Mesenchymal stem cell (in vitro differentiated cells and primary cell): Measurements from ENCODE around the gene ZNF669.

Source experiments
- DNase-seq: peaks from one replicate; pipeline ENCODE4 v3.0.0-alpha.2; 2013
- H2AFZ ChIP-seq: one replicate; pipeline ENCODE4 v1.6.1; 2013; ENCODE audit warnings: low read depth, mild to moderate bottlenecking, control low read depth, inconsistent platforms, low read length, moderate library complexity
- H2AK5ac ChIP-seq: 2 replicates; pipeline ENCODE4 v1.6.1; 2013; ENCODE audit warnings: low read length, moderate library complexity, mild to moderate bottlenecking, inconsistent platforms; ENCODE audit not compliant: severe bottlenecking
- H2BK120ac ChIP-seq: one replicate; pipeline ENCODE4 v1.6.1; 2013; ENCODE audit warnings: low read depth, mild to moderate bottlenecking, inconsistent platforms, low read length, moderate library complexity
- H2BK12ac ChIP-seq, 2 experiments: one replicate each; pipeline ENCODE4 v1.6.1; 2013; ENCODE audit warnings: inconsistent platforms in 2 of 2, low read length in 2 of 2, mild to moderate bottlenecking in 2 of 2, moderate library complexity in 2 of 2, control low read depth in 1 of 2
- H2BK15ac ChIP-seq: one replicate; pipeline ENCODE4 v1.6.1; 2013; ENCODE audit warnings: mild to moderate bottlenecking, low read depth, inconsistent platforms; ENCODE audit not compliant: poor library complexity, severe bottlenecking
- H2BK5ac ChIP-seq: 2 replicates; pipeline ENCODE4 v1.6.1; 2013; ENCODE audit warnings: low read depth, mild to moderate bottlenecking, low read length, control low read depth, inconsistent platforms; ENCODE audit not compliant: poor library complexity, severe bottlenecking
- H3K14ac ChIP-seq, 2 experiments: one replicate each; pipeline ENCODE4 v1.6.1; 2013; ENCODE audit warnings: inconsistent platforms in 2 of 2, low read length in 2 of 2, control low read depth in 1 of 2, mild to moderate bottlenecking in 1 of 2, moderate library complexity in 1 of 2
- H3K18ac ChIP-seq, 2 experiments: one replicate each; pipeline ENCODE4 v1.6.1; 2013; ENCODE audit warnings: inconsistent platforms in 2 of 2, low read length in 2 of 2, control low read depth in 1 of 2, low read depth in 1 of 2, mild to moderate bottlenecking in 1 of 2
- H3K23ac ChIP-seq, 2 experiments: one replicate each; pipeline ENCODE4 v1.6.1; 2013; ENCODE audit warnings: inconsistent platforms in 2 of 2, low read length in 2 of 2, mild to moderate bottlenecking in 2 of 2, moderate library complexity in 2 of 2, control low read depth in 1 of 2
- H3K27ac ChIP-seq: 2 replicates; pipeline ENCODE4 v1.5.1; 2013; ENCODE audit warnings: mild to moderate bottlenecking, moderate library complexity, low read length, control low read depth, inconsistent platforms; ENCODE audit not compliant: poor library complexity, severe bottlenecking
- H3K27me3 ChIP-seq, 2 experiments: 2 replicates each; pipeline versions ENCODE4 v1.6.1 to v1.7.0; 2013; ENCODE audit warnings: low read length in 2 of 2, mild to moderate bottlenecking in 2 of 2, moderate library complexity in 2 of 2, control low read depth in 1 of 2, inconsistent platforms in 1 of 2; ENCODE audit not compliant: control insufficient read depth in 1 of 2, insufficient read depth in 1 of 2
- H3K36me3 ChIP-seq, 2 experiments: 2 replicates each; pipeline versions ENCODE4 v1.6.1 to v1.7.0; 2013; ENCODE audit warnings: low read length in 2 of 2, control low read depth in 1 of 2, inconsistent platforms in 1 of 2, low read depth in 1 of 2, mild to moderate bottlenecking in 1 of 2; ENCODE audit not compliant: insufficient read depth in 2 of 2, control insufficient read depth in 1 of 2
- H3K4ac ChIP-seq, 2 experiments: one replicate each; pipeline ENCODE4 v1.6.1; 2013; ENCODE audit warnings: inconsistent platforms in 2 of 2, low read length in 2 of 2, mild to moderate bottlenecking in 2 of 2, moderate library complexity in 2 of 2, control low read depth in 1 of 2, low read depth in 1 of 2
- H3K4me1 ChIP-seq: 2 replicates; pipeline ENCODE4 v1.6.1; 2013; ENCODE audit warnings: low read depth, low read length, control low read depth; ENCODE audit not compliant: control insufficient read depth, insufficient read depth
- H3K4me2 ChIP-seq: 2 replicates; pipeline ENCODE4 v1.6.1; 2013; ENCODE audit warnings: low read length, mild to moderate bottlenecking, inconsistent platforms; ENCODE audit not compliant: poor library complexity, severe bottlenecking
- H3K4me3 ChIP-seq, 2 experiments: 2 replicates each; pipeline versions ENCODE4 v1.5.1 to v1.7.0; 2013; ENCODE audit warnings: low read length in 2 of 2, mild to moderate bottlenecking in 2 of 2, control low read depth in 1 of 2, low read depth in 1 of 2; ENCODE audit not compliant: insufficient read depth in 1 of 2
- H3K79me1 ChIP-seq: replicated peaks from 2 replicates; pipeline ENCODE4 v1.6.1; 2013; ENCODE audit warnings: mild to moderate bottlenecking, control low read depth, low read length, inconsistent platforms; ENCODE audit not compliant: poor library complexity, severe bottlenecking
- H3K9ac ChIP-seq: 2 replicates; pipeline ENCODE4 v1.7.0; 2013; ENCODE audit warnings: mild to moderate bottlenecking, low read length, moderate library complexity
- H3K9me3 ChIP-seq: 2 replicates; pipeline ENCODE4 v1.7.0; 2013; ENCODE audit warnings: mild to moderate bottlenecking, low read length; ENCODE audit not compliant: control insufficient read depth
- H4K8ac ChIP-seq: one replicate; pipeline ENCODE4 v1.6.1; 2013; ENCODE audit warnings: inconsistent platforms, mild to moderate bottlenecking, low read length, moderate library complexity
- H4K91ac ChIP-seq: one replicate; pipeline ENCODE4 v1.6.1; 2013; ENCODE audit warnings: mild to moderate bottlenecking, low read length, inconsistent platforms
- WGBS: methylation state at CpG from one replicate; pipeline ENCODE4 v1.1.7; 2013; ENCODE audit warnings: mixed read lengths; 5-methylcytosine and 5-hydroxymethylcytosine counted together

The ZNF669 gene

DNA sequence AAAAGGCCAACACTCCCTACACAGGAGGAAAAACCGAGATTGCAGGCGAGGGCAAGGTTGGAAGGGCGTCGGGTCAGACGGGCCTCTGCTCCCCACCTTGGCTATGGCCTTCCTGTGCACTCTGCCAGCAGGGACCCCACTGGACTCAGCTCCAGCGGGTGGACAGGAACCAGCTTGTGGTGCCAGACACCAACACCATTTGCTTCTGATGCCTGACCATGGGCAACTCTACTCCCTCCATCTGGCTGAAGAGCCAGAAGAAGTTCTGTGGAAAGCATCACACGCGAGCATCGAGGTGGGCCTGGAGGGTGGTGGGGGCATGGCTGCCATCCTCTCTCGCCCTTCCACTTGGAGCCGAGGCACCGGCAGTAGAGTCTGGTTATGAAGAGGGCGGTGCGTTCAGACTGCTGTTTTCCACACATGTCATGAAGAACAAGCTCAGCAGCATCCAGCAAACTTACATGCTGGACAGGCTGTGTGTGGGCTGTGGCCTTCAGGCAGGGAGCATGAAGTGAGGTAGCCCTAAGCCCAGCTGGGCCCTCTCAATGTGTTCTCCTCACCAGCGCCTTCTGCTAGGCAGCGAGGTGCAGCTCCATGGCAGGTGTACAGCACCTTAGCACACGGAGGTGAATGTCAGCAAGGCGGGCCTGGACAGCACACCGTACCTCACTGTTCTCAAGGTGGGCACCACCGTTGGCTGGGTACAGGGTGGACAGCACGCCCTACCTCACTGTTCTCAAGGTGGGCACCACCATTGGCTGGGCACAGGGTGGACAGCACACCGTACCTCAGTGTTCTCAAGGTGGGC lies 15.6 kb upstream of the ZNF669 start:
- no peak overlapping the region for H2BK12ac ChIP-seq
- H3K4me1 ChIP-seq: peaks cover 2% of the 10 kb centered on the region
- H3K36me3 ChIP-seq: no peaks in the 10 kb centered on the region
- no peak overlapping the region for H3K4ac ChIP-seq
- H3K27me3 ChIP-seq: no peaks in the 10 kb centered on the region
- H3K27ac ChIP-seq: no peak overlapping the region
- no peak overlapping the region for H4K91ac ChIP-seq
- no peak overlapping the region for H2BK15ac ChIP-seq
- no peak overlapping the region for H3K4me3 ChIP-seq
- 93% methylated on average over 22 of the region's 22 CpGs for WGBS
- peak overlapping the region in 1 of 2 experiments; percentile 24 for H3K23ac ChIP-seq
- H2BK120ac ChIP-seq: no peak overlapping the region
- H3K4me2 ChIP-seq: no peak overlapping the region
- H2AK5ac ChIP-seq: peak overlapping the region; percentile 12
- H3K14ac ChIP-seq: no peak overlapping the region
- H4K8ac ChIP-seq: no peak overlapping the region
- no peak overlapping the region for H2AFZ ChIP-seq
- H3K18ac ChIP-seq: no peak overlapping the region
- no peaks in the 10 kb centered on the region for H3K79me1 ChIP-seq
- no peaks in the 10 kb centered on the region for H3K9me3 ChIP-seq
- no peak overlapping the region for H3K9ac ChIP-seq
- no peak for DNase-seq
- H2BK5ac ChIP-seq: no peak overlapping the region

DNA sequence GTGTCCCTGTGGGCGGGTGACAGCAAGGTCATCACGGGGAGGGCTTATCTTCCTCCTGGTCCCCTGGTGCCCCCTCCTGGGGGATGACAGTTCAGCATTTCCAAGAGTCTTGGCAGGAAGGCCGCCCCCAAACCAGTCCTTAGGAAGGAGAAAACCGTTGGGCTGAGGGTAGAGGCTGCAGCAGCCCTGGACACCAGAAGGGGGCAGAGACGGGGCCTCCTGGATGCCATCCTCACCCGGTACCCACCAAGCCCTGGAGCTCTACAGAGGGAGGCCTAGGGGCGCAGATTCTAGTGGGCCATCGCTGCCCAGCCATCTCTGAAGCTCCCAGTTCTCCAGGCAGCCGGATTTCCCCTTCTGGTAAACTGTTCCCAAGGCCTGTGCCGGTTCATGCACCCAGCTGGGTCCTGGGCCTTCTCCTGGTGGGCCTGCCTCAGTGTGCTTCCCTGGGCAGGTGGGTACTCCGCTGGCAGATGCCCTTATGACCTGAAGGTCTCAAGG lies 14.8 kb upstream of the ZNF669 start:
- WGBS: 69% methylated on average over 11 of the region's 11 CpGs
- no peak overlapping the region for H2AFZ ChIP-seq

DNA sequence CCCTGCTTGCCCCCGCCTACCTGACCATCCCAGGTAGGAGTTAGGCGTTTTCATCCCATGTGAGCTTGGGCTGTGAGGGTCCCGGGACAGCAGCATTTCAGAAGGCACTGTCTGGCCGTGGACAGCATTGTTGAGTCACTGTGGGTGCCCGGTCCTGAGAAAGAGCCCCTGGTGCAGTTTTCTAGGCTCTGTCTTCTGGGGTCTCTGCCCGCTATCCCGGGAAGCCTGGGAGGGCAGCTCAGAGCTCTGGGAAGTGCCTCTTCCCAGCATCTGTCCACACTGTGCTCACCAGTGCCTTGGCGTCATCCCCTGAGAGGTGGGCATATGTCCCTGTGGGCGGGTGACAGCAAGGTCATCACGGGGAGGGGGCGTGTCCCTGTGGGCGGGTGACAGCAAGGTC lies 11.4 kb upstream of the ZNF669 start:
- H3K18ac ChIP-seq: no peak overlapping the region
- peaks cover 2% of the 10 kb centered on the region for H3K79me1 ChIP-seq
- H2BK12ac ChIP-seq: no peak overlapping the region
- no peak overlapping the region for H4K91ac ChIP-seq
- no peak overlapping the region for H3K4me2 ChIP-seq
- H3K36me3 ChIP-seq: no peaks in the 10 kb centered on the region
- no peaks in the 10 kb centered on the region for H3K27me3 ChIP-seq
- no peaks in the 10 kb centered on the region for H3K9me3 ChIP-seq
- H3K14ac ChIP-seq: no peak overlapping the region
- no peak overlapping the region for H2BK15ac ChIP-seq
- DNase-seq: no peak
- no peak overlapping the region for H2BK120ac ChIP-seq
- no peak overlapping the region for H4K8ac ChIP-seq
- H2AK5ac ChIP-seq: no peak overlapping the region
- H2BK5ac ChIP-seq: no peak overlapping the region
- no peak overlapping the region for H3K27ac ChIP-seq
- WGBS: 87% methylated on average over 7 of the region's 12 CpGs
- H3K4me1 ChIP-seq: peaks cover 24% of the 10 kb centered on the region
- no peak overlapping the region for H3K4me3 ChIP-seq
- H3K4ac ChIP-seq: no peak overlapping the region
- no peak overlapping the region for H3K9ac ChIP-seq
- no peak overlapping the region for H2AFZ ChIP-seq
- no peak overlapping the region for H3K23ac ChIP-seq

More for the DNA sequence above, 14.8 kb upstream of the ZNF669 start:
- no peak overlapping the region for H2BK120ac ChIP-seq
- H3K4ac ChIP-seq: no peak overlapping the region
- DNase-seq: no peak
- no peak overlapping the region for H3K14ac ChIP-seq
- H4K91ac ChIP-seq: no peak overlapping the region
- no peak overlapping the region for H3K23ac ChIP-seq
- H4K8ac ChIP-seq: no peak overlapping the region
- peaks cover 2% of the 10 kb centered on the region for H3K4me1 ChIP-seq
- H2AK5ac ChIP-seq: no peak overlapping the region
- H2BK12ac ChIP-seq: no peak overlapping the region
- H3K18ac ChIP-seq: no peak overlapping the region
- no peaks in the 10 kb centered on the region for H3K79me1 ChIP-seq
- no peak overlapping the region for H3K4me2 ChIP-seq
- H3K9me3 ChIP-seq: no peaks in the 10 kb centered on the region
- H2BK15ac ChIP-seq: no peak overlapping the region
- no peak overlapping the region for H3K27ac ChIP-seq
- no peak overlapping the region for H3K9ac ChIP-seq
- H3K27me3 ChIP-seq: no peaks in the 10 kb centered on the region
- H3K4me3 ChIP-seq: no peak overlapping the region
- no peak overlapping the region for H2BK5ac ChIP-seq
- H3K36me3 ChIP-seq: no peaks in the 10 kb centered on the region

DNA sequence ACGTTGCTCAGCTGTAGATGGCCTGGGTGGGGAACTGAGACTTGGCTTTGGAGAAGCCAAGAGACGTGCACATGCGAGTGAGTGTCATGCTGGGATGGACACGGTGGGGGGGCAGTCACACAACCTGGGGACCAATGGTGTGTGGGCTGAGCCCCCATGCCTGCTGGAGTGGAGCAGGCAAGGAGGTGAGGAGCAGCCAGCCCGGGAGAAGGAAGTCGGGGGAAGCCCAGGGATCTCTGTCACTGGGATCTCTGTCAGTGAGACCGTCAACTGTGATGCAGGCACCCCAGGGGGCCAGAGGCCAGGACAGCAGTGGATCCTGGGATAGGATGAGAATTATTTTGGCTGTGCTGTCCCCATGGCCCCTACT lies 11.0 kb upstream of the ZNF669 start:
- Histone ChIP-seq H3K9me3 (no peaks in the 10 kb centered on the region), H3K4me3 (no peak overlapping the region), H3K9ac (no peak overlapping the region), H2BK15ac (no peak overlapping the region), H2AK5ac (no peak overlapping the region), H3K4me1 (peaks cover 25% of the 10 kb centered on the region), H3K27me3 (no peaks in the 10 kb centered on the region), H3K27ac (no peak overlapping the region), H4K8ac (no peak overlapping the region), H2BK5ac (no peak overlapping the region), H4K91ac (no peak overlapping the region), H3K4me2 (no peak overlapping the region), H3K18ac (no peak overlapping the region), H3K4ac (no peak overlapping the region), H3K14ac (no peak overlapping the region), H2AFZ (no peak overlapping the region), H3K79me1 (peaks cover 2% of the 10 kb centered on the region), H3K36me3 (no peaks in the 10 kb centered on the region), H2BK120ac (no peak overlapping the region), H2BK12ac (no peak overlapping the region), H3K23ac (peak overlapping the region in 1 of 2 experiments; percentile 9)
- 82% methylated on average over 5 of the region's 7 CpGs for WGBS
- DNase-seq: no peak
